D341Med (cell line): ENCODE measurements around the gene ADPRH.
"Not testable (repeated sequence)": the region's sequence is repeated elsewhere in the genome, so short reads cannot be mapped to it uniquely, and the experiment has no call there.

Experiments used
- DNase-seq: peaks from one replicate; pipeline ENCODE4 v3.0.0; 2012; ENCODE audit warnings: low spot score

Gene ADPRH

GRCh38 chr3:119560160-119560559 is 19.1 kb upstream of the ADPRH start:
- DNase-seq: no peak

GRCh38 chr3:119562307-119562961 is 16.9 kb upstream of the ADPRH start:
- no peak for DNase-seq

GRCh38 chr3:119563334-119563733 is 16.0 kb upstream of the ADPRH start:
- DNase-seq: not testable (repeated sequence)

- no peak for DNase-seq
Measured at GRCh38 chr3:119569156-119569555, 10.1 kb upstream of the ADPRH start.

- no peak for DNase-seq
Measured at GRCh38 chr3:119570229-119570628, 9.1 kb upstream of the ADPRH start.

- DNase-seq: no peak
Measured at GRCh38 chr3:119571230-119571629, 8.1 kb upstream of the ADPRH start.

- DNase-seq: no peak
Measured at GRCh38 chr3:119571688-119572087, 7.6 kb upstream of the ADPRH start.

- DNase-seq: no peak
Measured at GRCh38 chr3:119575507-119575906, 3.8 kb upstream of the ADPRH start.

GRCh38 chr3:119580067-119580760 is 922 bp downstream of the ADPRH start:
- no peak for DNase-seq

GRCh38 chr3:119582178-119582577 is 2.9 kb downstream of the ADPRH start:
- no peak for DNase-seq

- DNase-seq: no peak
Measured at GRCh38 chr3:119585208-119585607, 5.9 kb downstream of the ADPRH start.

- DNase-seq: no peak
Measured at GRCh38 chr3:119585856-119586570, 6.7 kb downstream of the ADPRH start.

- DNase-seq: no peak
Measured at GRCh38 chr3:119586733-119587172, 7.5 kb downstream of the ADPRH start.

GRCh38 chr3:119588112-119588511 is 8.8 kb downstream of the ADPRH start:
- DNase-seq: no peak

- no peak for DNase-seq
Measured at GRCh38 chr3:119589102-119589773, 9.9 kb downstream of the ADPRH start.

GRCh38 chr3:119590706-119591105 is 11.4 kb downstream of the ADPRH start:
- DNase-seq: no peak

- no peak for DNase-seq
Measured at GRCh38 chr3:119592861-119593260, 13.6 kb downstream of the ADPRH start.

GRCh38 chr3:119594066-119594465 is 14.8 kb downstream of the ADPRH start:
- no peak for DNase-seq

- DNase-seq: not testable (repeated sequence)
Measured at GRCh38 chr3:119594929-119595328, 15.6 kb downstream of the ADPRH start.

GRCh38 chr3:119595639-119596334 is 16.5 kb downstream of the ADPRH start:
- DNase-seq: no peak

- DNase-seq: no peak
Measured at GRCh38 chr3:119596398-119596797, 17.1 kb downstream of the ADPRH start.
